ENCODE measurements around the gene LRP5.

DNA sequence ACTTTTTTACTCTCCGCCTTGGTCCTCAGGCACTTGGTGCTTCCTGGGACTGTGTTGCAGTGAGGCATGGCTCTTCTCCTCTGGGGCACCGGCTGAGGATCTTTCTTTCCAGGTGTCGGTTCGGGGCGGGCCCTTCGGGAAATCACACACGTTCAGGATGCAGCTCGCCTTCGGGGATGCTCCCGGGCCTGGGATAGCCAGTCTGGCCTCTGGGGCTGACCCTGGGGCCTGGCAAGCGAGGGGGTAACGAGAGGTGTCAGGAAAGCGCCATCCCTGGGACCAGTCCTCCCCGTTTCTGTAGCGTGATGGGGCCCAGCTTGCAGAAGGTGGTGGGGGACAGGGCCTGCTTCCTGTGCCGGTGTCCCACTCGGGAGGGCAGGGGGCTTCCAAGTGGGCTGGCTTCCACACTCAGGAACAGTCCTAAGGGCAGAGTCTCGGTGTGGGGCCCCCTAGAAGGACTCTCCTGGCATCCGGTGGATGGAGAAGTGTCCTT, 53.6 kb downstream of the LRP5 start:
- TF ChIP-seq, protein P1, sequence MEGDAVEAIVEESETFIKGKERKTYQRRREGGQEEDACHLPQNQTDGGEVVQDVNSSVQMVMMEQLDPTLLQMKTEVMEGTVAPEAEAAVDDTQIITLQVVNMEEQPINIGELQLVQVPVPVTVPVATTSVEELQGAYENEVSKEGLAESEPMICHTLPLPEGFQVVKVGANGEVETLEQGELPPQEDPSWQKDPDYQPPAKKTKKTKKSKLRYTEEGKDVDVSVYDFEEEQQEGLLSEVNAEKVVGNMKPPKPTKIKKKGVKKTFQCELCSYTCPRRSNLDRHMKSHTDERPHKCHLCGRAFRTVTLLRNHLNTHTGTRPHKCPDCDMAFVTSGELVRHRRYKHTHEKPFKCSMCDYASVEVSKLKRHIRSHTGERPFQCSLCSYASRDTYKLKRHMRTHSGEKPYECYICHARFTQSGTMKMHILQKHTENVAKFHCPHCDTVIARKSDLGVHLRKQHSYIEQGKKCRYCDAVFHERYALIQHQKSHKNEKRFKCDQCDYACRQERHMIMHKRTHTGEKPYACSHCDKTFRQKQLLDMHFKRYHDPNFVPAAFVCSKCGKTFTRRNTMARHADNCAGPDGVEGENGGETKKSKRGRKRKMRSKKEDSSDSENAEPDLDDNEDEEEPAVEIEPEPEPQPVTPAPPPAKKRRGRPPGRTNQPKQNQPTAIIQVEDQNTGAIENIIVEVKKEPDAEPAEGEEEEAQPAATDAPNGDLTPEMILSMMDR (conservative IDR thresholded peaks at IDR 0.05) = no peak
- no peak for TF ChIP-seq EZH2 (IDR thresholded peaks at IDR 0.05; ENCODE audit: low read depth)
